DMS79 treated with DMSO at 0.1 percent for 48 hours (cell line): ENCODE results near the gene CCNL2.
"Not testable (repeated sequence)": the region's sequence is repeated elsewhere in the genome, so short reads cannot be mapped to it uniquely, and the experiment has no call there.

Experiments
- DNase-seq: peaks from one replicate; lab custom pipeline; 2025; lab: John Stamatoyannopoulos, UW

Gene CCNL2

DNA sequence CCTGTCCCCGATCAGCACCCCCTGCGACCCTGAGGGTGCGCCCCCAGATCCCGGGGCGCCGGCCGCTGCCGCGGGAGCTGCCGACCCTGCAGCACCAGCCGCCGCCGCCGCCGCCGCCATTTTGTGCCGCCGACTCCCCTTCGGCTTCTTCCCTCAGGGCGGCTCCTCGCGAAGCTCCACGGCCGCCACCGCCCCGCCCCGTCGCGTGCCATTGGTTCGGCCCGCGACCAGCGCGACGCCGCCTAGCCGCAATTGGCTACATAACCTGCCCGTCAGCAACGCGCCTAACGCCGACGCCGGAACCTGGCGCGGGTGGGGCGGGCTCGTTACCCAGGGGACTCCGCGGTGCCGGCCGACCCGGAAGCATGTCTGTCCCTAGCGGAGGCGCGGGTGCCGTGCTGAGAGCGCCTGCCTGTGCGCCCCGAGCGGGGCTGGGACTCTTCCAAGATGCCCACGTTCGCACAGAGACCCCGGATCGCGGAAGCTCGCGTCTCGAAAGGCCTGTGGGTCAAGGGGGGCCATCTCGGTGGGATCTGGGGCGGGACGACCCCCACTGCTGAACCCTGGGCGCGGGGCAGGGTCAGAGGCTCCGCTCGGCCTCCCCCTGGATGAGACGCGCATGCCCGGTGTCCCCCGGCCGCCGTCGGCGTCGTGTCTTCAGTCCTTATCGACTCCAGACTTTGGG, at the start of gene CCNL2:
Gene CCNL2 (minus strand): TSS at position 149 of the 685 bp plus-strand sequence. CDS start 29 bp downstream, at position 120.
- DNase-seq, result peak; percentile 93

DNA sequence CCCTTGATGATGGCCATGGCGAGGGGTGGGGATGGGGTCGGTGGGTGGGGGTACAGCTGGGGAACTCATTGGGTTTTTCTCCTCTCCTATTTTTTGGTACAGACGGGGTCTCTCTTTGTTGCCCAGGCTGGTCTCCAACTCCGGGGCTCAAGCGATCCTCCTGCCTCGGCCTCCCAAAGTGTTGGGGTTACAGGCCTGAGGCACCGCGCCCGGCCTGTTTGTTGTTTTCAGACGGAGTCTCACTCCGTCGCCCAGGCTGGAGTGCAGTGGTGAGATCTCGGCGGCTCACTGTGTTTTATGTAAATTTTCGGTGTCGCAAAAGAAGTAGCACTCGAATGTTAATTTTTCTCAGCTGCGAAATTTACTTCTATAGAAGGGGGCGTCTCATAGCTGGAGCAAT, 47.5 kb upstream of the CCNL2 start:
- DNase-seq, result not testable (repeated sequence)

DNA sequence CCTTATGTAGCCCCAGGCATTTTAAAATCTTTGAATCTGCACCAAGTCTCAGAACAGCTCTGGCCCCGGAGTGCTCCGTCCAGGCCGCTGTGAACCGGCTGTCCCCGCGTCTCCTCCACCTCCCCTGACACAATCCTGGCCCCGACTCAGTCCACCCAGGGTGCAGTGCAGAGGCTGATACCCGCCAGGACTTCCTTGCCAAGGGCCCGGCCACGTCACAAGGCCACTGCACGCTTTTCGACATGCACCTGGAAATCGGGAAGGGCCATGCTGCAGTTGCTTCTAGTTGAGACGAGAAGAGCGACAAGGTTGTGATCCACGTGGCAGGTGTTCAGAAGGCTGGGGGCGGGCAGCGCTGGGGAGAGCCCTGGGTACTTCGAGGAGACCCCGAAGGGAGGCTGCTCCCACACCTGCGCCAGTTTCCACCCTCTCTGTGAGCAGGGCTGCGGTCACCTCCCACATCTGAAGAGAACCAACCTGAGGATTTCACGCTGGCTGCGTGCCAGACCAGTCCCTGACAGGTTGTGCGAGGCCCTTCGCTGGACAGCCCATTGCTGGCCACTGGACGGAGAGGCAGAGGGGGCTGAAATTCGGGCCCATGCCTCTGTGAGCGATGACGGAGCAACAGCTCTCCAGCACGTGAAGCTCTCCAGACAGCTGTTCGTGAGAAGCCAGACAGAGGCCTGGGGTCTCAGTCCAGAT, 43.1 kb upstream of the CCNL2 start:
- DNase-seq, result no peak

DNA sequence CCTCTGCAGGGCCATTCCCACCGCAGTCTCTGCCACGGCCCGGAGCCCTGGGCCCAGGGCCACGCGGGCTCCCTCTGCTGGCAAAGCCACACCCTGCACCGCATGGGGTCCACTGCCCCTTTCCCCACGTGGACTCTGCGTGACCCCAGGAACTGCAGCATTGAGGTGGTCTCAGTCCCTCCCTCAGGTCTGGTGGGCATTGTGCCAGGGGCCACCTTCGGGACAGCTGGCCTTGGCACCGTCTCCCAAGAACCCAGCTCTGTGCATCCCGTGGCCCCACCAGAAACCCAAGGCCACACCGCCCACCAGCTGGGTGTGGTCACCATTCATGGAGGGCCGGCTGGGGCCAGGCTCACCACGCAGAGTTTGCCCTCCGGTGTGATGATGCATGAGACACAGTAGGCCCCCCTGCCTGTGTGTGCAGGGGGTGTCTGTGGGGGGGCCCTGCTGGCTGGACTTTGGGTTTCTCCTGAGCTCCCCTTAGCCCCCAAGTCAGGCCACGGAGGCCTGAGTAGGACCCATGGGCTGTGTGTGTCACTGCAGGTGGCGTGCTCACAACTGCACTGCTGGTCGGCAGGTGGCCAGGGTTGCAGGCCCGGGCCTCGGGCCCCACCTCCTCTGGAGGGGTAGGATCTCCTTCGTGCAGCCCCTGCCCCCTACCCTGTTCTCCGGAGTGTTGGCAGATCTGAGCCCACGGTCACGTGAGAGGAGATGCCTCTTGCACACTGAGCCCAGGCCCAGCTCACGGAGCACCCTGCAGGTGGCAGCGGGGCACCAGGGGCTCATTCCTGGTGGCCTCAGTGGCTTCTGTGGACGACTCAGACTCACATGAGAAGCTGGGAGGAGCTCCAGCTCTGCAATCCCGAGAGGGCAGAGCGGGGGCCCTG, 42.1 kb upstream of the CCNL2 start:
- no peak for DNase-seq

DNA sequence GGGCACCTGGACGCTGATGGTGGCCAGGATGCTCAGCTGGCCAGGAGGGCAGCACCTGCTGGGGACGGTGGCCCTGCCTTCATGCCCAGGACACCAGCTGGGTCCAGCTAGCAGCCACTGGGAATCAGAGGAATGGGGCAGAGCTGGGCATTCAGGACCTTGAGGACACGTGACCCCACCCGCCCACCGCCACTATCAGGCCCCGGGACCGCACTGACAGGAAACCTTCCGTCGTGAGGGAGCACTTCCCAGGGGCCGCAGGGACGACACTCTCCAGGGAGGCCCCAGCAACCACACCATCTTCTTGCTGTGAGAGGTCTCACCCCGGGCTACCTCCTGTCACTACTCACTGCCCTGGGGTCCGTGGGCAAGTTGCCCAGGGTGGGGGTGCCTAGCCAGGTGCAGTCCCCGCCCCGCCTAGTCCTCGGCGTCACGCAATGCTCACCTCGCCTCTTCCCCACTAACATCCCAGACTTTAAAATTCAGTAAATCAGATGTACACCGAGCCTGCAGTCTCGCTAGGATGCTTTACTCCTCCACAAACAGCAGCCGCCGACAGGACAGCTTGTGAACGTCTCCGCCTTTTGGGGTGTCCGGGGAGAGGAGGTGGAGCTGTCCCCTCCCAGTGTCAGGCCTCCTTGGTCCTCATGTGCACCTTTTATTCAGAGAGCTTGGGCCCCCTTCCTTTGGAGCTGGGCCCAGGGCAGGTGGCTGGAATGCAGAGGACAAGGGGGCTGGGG, 41.3 kb upstream of the CCNL2 start:
- DNase-seq, result no peak

DNA sequence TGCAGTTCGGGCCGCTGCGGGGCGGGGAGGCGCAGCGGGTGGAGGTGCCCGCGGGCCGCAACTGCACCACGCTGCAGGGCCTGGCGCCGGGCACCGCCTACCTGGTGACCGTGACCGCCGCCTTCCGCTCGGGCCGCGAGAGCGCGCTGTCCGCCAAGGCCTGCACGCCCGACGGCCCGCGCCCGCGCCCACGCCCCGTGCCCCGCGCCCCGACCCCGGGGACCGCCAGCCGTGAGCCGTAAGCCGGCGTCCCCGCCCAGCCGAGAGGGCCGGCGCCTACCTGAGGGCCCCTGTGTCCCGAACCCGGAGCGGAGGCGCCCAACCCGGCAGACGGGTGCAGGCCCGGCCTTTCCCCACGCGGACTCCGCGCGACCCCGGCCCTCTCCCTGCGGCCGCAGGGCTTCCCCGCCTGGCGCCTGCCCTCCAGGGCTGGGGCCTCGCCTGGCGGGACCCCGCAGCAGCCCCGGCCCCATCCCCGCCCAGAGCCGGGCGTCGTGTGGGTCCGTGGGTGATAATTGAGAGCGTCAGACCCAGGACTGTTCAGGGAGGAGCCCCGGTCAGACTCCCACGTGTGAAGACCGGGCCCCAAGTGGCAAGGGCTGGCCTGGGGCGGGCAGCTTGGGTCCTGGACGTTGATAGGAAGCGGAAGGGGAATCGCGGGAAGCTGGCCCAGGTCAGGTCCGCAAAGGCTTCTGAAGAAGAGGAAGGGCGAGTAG, 40.6 kb upstream of the CCNL2 start:
- DNase-seq, result no peak

DNA sequence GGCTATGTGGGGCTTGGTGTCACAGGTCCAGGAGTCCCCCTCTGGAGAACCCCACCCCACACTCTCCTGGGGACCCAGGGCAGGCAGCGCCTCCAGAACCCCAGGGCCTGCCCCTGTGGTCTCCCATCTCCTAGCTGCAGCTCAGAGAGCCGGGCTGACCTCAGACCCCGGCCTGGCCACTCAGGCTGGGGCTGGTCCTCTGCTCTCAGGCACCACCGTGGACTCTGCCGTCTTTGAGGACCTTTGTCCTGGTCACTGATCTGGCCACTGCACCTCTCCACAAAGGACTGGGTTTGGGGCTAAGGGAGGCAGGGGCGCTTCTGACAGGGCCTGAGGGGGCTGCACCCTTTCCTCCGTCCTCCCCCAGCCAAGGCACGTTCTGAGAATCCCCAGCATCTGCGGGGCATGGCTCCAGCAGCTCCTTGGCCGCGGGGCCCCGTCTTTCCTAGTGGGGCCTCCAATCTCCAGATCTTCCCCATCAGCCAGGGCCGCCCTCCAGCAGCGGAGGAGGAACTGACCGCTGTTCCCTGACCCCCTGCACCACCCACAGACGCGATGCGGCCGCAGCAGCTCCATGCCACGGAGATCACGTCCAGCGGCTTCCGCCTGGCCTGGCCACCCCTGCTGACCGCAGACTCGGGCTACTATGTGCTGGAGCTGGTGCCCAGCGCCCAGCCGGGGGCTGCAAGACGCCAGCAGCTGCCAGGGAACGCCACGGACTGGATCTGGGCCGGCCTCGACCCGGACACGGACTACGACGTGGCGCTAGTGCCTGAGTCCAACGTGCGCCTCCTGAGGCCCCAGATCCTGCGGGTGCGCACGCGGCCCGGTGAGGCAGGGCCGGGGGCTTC, 39.6 kb upstream of the CCNL2 start:
- DNase-seq, result no peak

DNA sequence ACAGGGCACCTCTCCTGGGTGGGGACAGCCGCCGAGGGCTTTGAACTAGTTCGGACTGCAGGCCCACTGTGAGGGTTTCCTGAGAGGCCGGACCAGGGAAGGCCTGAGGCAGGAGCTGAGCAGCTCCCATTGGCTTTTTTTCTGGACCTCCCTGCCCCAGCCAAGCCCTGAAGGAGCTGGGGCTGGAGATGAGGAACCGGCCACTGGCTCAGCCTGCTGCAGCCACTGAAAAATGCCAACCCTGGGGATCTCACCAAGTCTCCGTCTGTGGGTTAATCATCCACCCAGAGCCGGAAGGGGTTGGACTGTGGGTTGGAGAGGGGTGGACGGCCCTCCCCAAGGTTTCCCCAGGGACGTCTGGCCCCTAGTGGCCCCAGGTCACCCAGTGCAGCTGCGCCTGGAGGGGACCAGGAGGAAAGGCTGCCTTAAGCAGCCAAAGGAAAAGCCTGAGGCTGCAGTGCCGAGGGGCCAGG, 38.8 kb upstream of the CCNL2 start:
- no peak for DNase-seq

DNA sequence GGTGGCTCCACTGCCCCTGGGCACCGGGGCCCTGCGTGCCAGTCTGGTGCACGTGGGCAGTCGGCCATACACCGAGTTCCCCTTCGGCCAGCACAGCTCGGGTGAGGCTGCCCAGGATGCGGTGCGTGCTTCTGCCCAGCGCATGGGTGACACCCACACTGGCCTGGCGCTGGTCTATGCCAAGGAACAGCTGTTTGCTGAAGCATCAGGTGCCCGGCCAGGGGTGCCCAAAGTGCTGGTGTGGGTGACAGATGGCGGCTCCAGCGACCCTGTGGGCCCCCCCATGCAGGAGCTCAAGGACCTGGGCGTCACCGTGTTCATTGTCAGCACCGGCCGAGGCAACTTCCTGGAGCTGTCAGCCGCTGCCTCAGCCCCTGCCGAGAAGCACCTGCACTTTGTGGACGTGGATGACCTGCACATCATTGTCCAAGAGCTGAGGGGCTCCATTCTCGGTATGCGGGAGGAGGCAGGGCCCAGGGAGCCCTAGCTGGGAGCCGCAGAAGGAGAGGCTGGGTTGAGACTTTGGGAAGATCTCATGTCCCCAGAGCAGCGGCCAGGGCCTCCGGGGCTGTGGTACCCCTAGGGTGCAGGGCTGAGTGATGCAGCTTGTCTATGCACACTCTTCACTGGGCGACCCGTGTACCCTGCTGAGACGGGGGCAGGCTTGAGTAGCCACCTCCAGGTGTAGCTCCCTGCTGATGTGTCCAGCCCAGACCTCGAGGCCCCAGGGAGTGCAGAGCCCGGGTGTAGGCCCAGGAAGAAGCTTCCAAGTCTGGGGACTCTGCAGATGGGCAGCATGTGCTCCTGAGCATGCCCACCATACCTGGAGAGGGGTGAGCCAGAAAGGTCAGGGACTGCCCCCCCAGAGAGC, 38.1 kb upstream of the CCNL2 start:
- no peak for DNase-seq

DNA sequence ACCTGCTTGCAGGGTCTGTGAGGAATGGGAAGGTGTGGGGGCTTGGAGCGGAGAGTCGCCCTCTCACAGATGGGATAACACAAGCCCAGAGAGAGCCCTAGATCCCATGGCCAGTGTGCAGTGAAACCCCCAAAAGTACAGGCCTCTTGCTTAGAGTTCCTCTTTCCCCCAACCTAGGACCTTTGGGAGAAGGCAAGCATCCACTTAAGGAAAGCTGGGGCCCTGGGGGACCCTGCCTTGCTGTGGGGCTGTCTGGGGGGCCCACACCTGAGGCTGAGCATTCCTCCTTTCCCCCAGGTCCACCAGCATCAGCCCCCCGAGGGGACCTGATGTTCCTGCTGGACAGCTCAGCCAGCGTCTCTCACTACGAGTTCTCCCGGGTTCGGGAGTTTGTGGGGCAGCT, 37.5 kb upstream of the CCNL2 start:
- no peak for DNase-seq

DNA sequence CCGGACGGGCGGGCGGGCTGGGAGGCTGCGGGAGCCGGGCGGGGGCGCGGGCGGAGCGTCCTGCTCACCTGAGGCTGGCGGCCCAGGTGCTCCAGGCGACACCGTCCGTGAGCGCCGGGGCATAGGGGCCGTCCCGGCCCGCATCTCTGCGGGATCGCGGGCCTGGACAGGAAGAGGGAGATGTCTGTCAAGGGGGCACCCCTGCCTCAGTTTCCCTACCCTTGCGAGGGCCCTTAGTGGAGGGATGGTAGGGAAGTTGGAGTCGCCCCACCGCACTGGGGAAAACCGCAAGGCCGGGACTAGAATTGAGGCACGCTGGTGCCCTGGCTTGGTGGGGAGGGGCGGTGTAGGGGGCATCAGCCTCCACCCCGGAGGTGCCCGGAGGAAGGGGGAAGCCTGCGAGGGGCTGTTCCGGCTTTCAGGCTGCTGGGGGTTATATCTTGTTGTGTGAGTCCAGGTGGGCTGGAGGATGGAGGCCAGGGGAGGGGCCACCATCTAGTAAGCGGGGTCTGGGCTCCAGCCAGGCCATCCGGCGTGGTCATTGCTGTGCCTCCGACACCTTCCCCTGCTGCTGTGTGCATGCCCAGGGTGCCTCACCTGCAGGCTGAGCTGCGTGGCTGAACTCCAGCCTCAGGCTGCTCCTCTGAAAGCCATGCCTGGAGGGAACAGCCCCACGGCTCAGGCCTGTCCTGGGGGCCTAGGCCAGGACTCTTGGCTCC, 36.9 kb upstream of the CCNL2 start:
- DNase-seq, result no peak

DNA sequence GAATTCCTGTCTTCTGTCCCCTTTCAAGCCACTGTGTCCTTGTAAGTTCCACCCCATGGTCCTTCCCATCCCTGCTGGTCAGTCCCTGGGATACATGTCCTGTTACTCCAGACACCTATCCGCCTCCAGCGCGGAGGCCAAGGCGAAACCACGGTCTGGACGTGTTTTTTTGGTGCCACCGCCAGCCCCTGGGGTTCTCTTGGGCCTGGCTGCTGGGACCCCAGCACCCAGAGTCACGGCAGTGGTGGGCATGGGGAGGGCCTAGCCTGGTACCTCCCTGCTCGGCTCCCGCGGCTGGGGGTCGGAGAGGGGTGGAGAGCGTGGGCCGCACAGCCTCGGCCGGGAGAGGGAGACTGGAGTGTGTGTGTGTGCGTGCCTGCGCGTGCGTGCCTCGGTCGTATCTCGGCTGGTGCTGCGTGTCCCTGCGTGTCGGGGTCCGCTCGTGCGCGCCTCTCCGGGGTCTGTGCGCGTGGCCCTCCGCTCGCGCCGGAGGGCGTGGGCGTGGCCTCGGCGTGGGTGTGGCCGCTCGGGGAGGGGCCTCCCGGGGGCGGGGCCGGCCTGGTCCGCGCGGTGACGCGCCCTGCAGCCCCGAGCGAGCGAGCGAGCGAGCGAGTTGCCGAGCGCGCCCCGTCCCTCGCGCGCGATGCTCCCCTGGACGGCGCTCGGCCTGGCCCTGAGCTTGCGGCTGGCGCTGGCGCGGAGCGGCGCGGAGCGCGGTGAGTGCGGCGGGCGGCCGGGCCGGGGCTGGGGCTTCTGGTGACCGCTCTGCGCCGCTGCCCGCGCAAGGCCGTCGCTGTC, 36.2 kb upstream of the CCNL2 start, which contains the start of gene VWA1:
Gene VWA1 (plus strand): TSS at position 585 of the 798 bp plus-strand sequence. CDS start 59 bp downstream, at position 644.
- DNase-seq, result peak; percentile 18

DNA sequence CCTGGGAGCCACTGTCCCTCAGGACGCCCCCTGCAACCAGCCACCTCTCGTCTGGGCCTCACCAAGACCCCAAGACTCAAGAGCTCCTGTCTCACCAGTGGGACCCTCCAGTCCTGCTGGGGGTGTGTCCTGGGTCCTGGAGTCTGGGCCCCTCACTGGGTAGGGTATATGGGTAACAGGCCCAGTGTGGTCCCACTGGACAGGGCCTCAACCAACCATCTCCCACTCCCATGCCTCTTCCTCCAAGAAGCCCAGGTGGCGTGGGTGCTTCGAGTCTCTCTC, 35.6 kb upstream of the CCNL2 start:
- no peak for DNase-seq

DNA sequence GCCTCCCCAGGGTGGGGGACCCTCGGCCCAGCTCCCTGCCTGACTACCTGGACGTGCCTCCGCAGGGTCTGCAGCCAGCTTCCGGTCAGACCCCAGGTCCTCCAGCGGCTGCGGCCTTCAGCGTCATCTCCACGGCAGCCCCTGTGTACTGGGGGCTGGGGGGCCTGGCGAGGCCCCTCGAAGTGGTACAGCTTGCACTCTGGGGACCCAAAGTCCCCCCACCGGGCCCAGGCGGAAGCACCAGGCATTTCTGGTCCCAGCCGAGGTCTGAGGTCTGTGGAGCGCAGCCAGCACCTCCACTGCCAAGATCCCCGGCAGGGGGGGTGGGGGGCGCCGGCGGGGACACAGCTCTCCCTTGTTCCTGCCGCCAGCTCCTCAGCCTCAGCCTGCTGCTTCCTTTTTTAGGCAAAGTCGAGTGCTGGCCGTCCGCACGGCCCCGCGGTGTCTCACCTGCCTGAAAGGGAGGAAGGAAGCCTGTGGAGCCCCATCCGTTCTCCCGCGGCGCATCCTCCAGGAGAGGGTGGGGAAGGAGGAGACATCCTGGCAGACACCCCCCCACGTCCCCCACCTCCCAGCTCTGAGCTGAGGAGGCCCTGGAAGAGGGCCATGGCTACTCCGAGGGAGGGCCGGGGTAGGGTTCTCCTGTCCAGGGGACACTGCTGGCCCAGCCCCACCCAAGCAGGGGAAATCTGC, 35.1 kb upstream of the CCNL2 start:
- DNase-seq, result peak; percentile 34

DNA sequence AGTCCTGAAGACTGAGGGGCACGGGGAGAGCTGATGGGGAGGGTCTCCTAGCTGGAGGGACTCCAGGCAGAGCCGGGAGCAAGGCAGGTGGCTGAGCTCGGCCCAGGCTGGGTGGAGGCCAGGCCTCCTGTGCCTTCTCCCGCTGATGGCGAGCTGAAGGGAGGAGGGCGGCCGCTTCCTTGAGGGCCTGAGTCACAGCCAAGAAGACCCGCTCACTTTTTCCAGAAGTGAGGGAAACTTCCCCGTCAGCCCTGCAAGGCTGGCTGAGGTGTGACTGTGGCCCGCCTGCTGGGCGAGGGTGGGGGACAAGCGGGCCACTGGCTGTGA, 34.6 kb upstream of the CCNL2 start:
- DNase-seq, result peak; percentile 19

DNA sequence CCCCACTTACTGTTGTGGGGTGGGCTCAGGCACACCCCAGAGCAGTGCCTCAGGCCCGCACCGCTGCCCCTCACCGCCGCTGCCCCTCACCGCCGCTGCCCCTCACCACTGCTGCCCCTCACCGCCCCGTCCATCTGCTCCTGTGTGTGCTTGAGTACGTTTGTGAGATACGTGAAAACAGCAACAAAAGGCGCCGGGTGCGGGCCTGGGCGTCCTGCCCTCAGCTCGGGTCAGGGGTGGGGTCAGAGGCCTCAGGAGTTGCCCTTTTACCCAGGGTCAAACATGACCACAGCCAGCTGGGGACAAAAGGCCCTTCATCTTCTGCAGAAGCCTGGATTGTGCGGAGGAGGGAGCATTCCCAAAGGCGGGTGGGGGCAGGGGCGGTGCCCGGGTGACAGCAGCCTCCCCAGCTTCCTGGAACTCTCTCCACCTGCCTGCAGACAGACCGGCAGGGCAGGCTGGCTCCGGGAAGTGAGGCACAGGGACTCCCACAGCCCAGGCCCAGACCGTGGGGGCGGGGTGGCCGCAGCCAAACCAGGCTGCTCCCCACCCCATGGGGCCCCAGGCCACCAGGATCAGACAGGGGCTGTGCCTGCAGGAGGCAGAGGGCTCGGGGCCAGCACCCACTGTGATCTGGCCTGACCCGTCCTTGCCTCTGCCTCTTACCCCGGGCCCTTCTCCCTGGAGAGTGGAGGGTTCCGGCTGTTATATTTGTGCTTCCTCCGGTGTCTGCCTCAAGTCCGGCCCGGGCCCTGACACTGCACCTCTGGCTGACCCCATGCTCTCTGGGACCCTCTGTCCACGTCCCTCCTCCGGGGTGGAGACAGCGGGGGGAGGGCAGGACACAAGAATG, 34.0 kb upstream of the CCNL2 start:
- no peak for DNase-seq
